ENCODE measurements around the gene BUD31. TPM values are rescaled to one million over a fixed set of nuclear protein-coding genes. Genes with fewer than 3 reads are reported as not detected.

BUD31 gene
- total and polyA plus RNA-seq, 10 of the 15 experiments (the other 5 are each of a cell fraction or from before 2014, with no cell fraction given), result 74.2 to 317 (median 130) TPM

DNA sequence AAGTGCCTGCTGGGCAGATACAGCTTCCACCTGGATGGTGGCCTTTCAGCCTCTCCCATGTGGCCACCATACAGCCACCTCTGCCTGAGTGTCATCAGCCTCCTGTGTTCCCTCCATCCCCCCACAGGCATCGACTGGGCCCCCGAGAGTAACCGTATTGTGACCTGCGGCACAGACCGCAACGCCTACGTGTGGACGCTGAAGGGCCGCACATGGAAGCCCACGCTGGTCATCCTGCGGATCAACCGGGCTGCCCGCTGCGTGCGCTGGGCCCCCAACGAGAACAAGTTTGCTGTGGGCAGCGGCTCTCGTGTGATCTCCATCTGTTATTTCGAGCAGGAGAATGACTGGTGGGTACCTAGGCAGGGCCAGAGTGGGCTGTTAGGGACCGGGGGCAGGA is 20.9 kb upstream of the BUD31 start (continued):
- TF ChIP-seq NKRF (conservative IDR thresholded peaks at IDR 0.05) (no peak), SREBF1 (IDR thresholded peaks at IDR 0.05; ENCODE audit: low read length) (no peak), CHD4 (IDR thresholded peaks at IDR 0.05) (no peak)

- RAD21 ChIA-PET (ENCODE audit: unreplicated experiment), result no interaction called here
- peaks cover 4% of the 10 kb centered on the region; the same call in 1 of the 2 replicates for H3K4me1 ChIP-seq (ENCODE audit: control insufficient read depth, insufficient read depth, low read length)
- H3K79me2 ChIP-seq (ENCODE audit: control insufficient read depth, insufficient read depth, low read length), result no peaks in the 10 kb centered on the region; the same call in 1 of the 2 replicates
- ATAC-seq (no peak), DNase-seq (ENCODE audit: low read depth, low spot score) (no peak), FAIRE-seq (no peak)
- 95% methylated on average over 13 of the region's 13 CpGs for WGBS (ENCODE audit: insufficient coverage, insufficient replicate concordance, low lambda C conversion rate, missing lambda C conversion rate)
- H3K27me3 ChIP-seq (replicated peaks in 1 of 2; ENCODE audit: control insufficient read depth in 2 of 2, insufficient read depth in 2 of 2, low read length in 1 of 2), result no peaks in the 10 kb centered on the region
- no peak overlapping the region for H3K4me3 ChIP-seq
- H4K20me1 ChIP-seq (ENCODE audit: control insufficient read depth, insufficient read depth), result no peaks in the 10 kb centered on the region
- peaks cover 42 to 58% of the 10 kb centered on the region in 2 experiments for H3K36me3 ChIP-seq (ENCODE audit: control insufficient read depth in 2 of 2, insufficient read depth in 2 of 2, low read length in 1 of 2)
- no peak overlapping the region for H3K27ac ChIP-seq (ENCODE audit: control insufficient read depth, insufficient read depth)
- in situ Hi-C loops (cut with MboI), result no loop called here
- H3K9ac ChIP-seq (ENCODE audit: control insufficient read depth, insufficient read depth, low read length), result no peak overlapping the region
- CTCF ChIA-PET, result no interaction called here
- SMC1A ChIA-PET (ENCODE audit: uncharacterized antibody, unreplicated experiment), result interaction anchor here (0.8 kb wide), 1 partner anchor 162 kb away, joined by 3 read pairs; the partner anchor contains the start of gene FAM200A
- H2AFZ ChIP-seq (ENCODE audit: control insufficient read depth, low read depth, low read length), result no peak overlapping the region
- H3K4me2 ChIP-seq (ENCODE audit: control insufficient read depth, insufficient read depth), result no peak overlapping the region
- intact Hi-C loops (cut with micrococcal nuclease; ENCODE audit: unreplicated experiment), result no loop called here
- TF ChIP-seq, protein P1, sequence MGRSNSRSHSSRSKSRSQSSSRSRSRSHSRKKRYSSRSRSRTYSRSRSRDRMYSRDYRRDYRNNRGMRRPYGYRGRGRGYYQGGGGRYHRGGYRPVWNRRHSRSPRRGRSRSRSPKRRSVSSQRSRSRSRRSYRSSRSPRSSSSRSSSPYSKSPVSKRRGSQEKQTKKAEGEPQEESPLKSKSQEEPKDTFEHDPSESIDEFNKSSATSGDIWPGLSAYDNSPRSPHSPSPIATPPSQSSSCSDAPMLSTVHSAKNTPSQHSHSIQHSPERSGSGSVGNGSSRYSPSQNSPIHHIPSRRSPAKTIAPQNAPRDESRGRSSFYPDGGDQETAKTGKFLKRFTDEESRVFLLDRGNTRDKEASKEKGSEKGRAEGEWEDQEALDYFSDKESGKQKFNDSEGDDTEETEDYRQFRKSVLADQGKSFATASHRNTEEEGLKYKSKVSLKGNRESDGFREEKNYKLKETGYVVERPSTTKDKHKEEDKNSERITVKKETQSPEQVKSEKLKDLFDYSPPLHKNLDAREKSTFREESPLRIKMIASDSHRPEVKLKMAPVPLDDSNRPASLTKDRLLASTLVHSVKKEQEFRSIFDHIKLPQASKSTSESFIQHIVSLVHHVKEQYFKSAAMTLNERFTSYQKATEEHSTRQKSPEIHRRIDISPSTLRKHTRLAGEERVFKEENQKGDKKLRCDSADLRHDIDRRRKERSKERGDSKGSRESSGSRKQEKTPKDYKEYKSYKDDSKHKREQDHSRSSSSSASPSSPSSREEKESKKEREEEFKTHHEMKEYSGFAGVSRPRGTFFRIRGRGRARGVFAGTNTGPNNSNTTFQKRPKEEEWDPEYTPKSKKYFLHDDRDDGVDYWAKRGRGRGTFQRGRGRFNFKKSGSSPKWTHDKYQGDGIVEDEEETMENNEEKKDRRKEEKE (IDR thresholded peaks at IDR 0.05), result no peak
- TF ChIP-seq EED (IDR thresholded peaks at IDR 0.05; ENCODE audit: low read depth) (no peak), POLR2A (IDR thresholded peaks at IDR 0.05; ENCODE audit: low read depth, low read length) (peak; percentile 55; the same call in 1 of the 2 replicates)
- H3K9me3 ChIP-seq (replicated peaks; ENCODE audit: control insufficient read depth, insufficient read depth, low read length), result no peaks in the 10 kb centered on the region
- no TSS peak for BruUV-seq (replicated peaks)
- POLR2A ChIA-PET, result interaction anchor here (0.6 kb wide), 1 partner anchor 14 kb away, joined by 3 read pairs; no protein-coding TSS in a partner anchor
These were observed 19.0 kb upstream of the BUD31 start for GRCh38 chr7:99389772-99390171.
